Gastrocnemius medialis (tissue), 4 donors: ENCODE results near the gene LAMB2.

ENCODE experiments used
- CTCF ChIP-seq, 5 experiments: fragments of 450-650 bp in 3 of 5; fragments of 200-600 bp in 2 of 5; sonication (generic) in 2 of 5; IDR thresholded peaks in 4 of 5; conservative IDR thresholded peaks in 1 of 5; 1 replicate in 4 of 5; 2 replicates in 1 of 5; pipeline ENCODE4 v1.5.1; 2016 to 2019; ENCODE audit warnings: antibody characterized with exemption in 5 of 5, mild to moderate bottlenecking in 3 of 5, moderate library complexity in 3 of 5
- POLR2A ChIP-seq, 2 donors: fragments of 450-650 bp; IDR thresholded peaks; one replicate each; pipeline ENCODE4 v1.6.1; 2017; ENCODE audit warnings: antibody characterized with exemption in 2 of 2, mild to moderate bottlenecking in 2 of 2, moderate library complexity in 2 of 2

GRCh38 chr3:49172551-49173041 lies 39.7 kb upstream of the LAMB2 start:
- TF ChIP-seq CTCF (IDR thresholded peaks at IDR 0.05 in 4 of 5, conservative IDR thresholded peaks at IDR 0.05 in 1 of 5): no peak
- no peak for TF ChIP-seq POLR2A (IDR thresholded peaks at IDR 0.05)
